GM21619 (cell line): ENCODE data around the gene MAN2B1.
"Not testable (repeated sequence)": the region's sequence is repeated elsewhere in the genome, so short reads cannot be mapped to it uniquely, and the experiment has no call there.

Source experiments
- ATAC-seq: cut with Tn5 transposase; IDR thresholded peaks from one replicate; pipeline ENCODE4 v1.9.1; 2021; ENCODE audit not compliant: unreplicated experiment

The MAN2B1 gene

DNA sequence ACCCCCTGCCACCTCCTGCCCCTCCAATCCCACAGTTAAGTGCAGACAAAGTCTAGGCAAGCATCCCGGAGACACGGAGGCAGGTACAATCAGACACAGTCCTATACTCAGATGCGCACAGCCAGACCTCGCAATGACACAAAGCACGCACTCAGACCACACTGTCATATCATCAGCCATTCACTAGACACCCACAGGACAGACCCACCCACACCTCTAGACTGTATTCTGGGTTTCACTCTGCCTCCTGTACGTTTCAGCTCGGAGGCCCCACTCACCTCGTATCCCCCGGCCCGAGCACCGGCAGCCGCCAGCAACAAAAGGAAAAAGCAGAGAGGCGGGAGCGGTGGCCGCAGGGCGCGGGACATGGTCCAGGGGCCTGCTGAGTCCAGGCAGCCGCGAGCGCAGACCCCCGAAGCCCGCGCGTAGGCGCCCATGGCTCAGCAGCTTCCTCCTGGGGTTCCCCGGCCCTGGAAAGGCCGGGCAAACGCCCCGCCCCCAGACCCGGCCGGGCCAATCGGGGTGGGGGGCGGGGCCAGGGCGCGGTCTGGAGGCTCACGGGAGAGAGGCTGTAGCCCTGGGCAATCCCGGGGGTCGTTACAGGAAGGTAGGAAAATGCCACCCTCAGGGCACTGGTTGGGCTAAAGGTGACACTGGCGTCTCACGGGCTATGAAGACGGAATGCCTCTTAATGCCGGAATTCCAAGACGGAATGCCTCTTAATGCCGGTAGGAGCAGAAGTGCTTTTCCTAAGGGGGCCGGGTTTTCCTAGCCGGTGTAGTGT, at the start of gene MAN2B1, which contains the start of gene WDR83:
Gene MAN2B1 (minus strand): TSS at position 478 of the 784 bp plus-strand sequence. CDS start 41 bp downstream, at position 437.
Gene WDR83 (plus strand): TSS at position 543 of the 784 bp plus-strand sequence. CDS start 2,984 bp downstream, outside the sequence.
- ATAC-seq: peak; percentile 40

- no peak for ATAC-seq
Measured at GRCh38 chr19:12715929-12716328, 49.4 kb upstream of the MAN2B1 start.

DNA sequence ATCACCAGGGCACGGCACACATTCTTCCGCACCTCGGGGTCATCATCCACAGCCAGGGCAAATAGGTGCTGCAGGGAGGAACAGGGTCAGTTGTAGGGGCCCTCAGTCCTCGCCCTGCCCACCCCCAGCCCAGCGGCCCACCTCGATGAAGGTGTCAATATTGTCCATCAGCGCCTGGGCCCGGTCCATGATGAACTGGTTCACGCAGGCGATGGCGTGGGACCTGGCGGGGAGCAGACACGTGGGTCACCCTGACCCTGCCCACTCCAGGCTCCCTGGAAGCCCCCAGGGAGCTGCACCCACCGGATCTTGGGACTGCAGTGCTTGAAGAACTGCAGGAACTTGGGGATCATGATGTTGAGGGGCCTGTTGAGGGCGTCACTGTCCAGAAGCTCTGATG, 48.6 kb upstream of the MAN2B1 start:
- no peak for ATAC-seq

DNA sequence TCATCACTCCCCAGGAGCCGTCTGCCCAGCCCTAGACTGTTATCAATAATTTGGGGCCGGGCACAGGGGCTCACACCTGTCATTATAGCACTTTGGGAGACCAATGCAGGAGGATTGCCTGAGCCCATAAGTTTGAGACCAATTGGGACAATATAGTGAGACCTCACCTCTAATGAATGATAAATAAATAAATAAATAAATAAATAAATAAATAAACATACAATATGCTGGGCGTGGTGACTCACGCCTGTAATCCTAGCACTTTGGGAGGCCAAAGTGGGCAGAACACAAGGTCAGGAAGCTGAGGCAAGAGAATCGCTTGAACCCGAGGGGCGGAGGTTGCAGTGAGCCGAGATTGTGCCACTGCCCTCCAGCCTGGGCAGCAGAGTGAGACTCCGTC, 46.8 kb upstream of the MAN2B1 start:
- not testable (repeated sequence) for ATAC-seq

- ATAC-seq: not testable (repeated sequence)
Measured at GRCh38 chr19:12712077-12712476, 45.5 kb upstream of the MAN2B1 start.

GRCh38 chr19:12711187-12711586, 44.6 kb upstream of the MAN2B1 start:
- ATAC-seq: no peak

DNA sequence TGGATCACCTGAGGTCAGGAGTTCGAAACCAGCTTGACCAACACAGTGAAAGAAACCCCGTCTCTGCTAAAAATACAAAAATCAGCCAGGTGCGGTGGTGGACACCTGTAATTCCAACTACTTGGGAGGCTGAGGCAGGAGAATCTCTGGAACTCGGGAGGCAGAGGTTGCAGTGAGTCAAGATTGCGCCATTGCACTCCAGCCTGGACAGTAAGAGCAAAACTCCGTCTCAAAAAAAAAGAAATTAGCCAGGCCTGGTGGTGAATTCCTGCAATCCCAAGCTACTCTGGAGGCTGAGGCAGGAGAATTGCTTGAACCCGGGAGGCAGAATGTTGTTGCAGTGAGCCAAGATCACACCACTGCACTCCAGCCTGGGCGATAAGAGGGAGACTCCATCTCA, 42.1 kb upstream of the MAN2B1 start:
- ATAC-seq: no peak

DNA sequence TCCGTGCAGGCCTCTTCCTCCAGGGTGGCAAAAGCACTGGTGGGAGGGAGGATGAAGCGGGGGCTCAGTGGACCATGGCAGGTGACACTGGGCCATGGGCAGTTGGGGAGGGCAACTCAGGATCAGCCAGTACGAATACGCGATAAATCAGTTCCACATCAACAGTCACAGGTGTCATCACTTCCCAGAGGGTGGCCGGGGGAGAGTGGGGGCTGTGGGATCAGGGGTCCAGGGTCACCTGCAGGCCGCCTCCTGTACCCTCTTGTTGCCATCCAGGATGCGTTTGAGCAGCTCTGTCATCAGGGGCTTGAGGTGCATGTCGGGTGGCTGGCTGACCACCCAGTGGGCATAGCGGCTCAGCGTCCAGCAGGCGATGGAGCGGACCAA, 39.8 kb upstream of the MAN2B1 start:
- no peak for ATAC-seq

DNA sequence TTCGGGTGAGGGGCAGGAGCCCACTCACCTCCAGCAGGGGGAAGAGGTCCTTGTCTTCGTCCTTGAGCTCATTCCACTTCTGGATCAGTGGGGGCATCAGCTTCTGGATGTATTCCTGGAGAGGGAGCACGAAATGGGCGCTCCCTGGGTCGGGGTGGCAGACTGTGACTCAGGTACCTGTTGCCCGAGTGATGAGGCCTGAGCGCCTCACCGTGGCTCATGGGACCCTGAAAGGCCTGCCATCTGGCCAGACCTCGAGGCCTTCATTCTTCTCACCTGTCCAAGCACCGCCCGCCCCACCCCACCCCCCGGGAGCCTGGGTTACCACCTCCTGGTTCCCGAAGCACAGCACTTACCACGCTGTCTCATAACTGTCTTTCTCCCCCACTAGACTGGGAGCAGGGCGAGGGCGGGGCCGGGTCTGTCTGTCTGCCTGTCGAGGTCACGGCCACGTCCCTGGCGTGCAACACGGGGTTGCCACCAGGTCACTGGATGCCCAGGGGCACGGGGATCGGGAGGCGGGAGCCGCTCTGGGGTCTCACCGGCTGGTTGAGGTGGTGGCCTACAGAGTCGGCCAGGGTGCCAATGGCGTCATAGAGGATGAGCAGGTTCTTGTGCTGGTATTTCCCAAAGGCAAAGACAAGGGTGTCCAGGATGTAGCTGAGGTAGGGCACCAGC, 39.3 kb upstream of the MAN2B1 start:
- ATAC-seq: no peak

DNA sequence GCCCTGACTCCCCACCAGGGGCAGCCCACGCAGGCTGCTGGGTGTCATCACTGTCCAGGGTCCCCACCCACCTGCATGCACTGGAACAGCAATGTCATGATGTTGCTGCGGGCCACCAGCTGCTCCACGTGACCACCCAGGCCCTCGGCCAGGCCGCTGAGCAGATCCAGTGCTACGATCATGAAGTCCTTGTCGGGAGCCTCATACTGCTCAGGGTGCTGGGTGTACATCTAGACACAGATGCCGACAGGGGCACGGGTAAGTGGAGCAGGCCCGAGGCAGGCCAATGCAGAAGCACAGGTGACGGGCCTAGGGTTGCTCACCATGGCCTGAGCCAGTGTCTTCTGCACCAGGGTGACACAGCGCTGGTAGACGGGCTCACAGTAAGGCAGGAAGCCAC, 38.6 kb upstream of the MAN2B1 start:
- no peak for ATAC-seq

DNA sequence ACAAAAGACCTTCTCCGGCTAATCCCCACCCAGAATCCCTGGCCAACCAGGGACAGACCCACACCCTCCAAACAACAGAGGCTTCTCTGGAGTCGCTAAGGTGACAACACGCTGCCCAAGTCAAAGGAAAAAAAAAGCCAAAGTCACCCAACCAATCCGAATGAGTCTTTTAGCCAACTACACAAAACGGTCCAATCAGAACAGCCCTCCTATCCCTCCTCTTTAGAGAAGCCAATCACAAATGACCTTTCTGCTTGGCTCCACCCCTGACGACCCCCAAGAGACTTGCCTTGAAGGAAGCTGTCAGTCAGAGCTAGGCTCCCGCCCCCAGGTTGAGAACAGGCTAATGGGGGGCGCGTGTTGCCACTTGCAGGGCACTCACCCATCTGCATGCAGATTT, 36.5 kb upstream of the MAN2B1 start:
- ATAC-seq: no peak

GRCh38 chr19:12701596-12702282, 35.2 kb upstream of the MAN2B1 start:
- ATAC-seq: no peak

GRCh38 chr19:12698138-12698537, 31.6 kb upstream of the MAN2B1 start:
- ATAC-seq: no peak

DNA sequence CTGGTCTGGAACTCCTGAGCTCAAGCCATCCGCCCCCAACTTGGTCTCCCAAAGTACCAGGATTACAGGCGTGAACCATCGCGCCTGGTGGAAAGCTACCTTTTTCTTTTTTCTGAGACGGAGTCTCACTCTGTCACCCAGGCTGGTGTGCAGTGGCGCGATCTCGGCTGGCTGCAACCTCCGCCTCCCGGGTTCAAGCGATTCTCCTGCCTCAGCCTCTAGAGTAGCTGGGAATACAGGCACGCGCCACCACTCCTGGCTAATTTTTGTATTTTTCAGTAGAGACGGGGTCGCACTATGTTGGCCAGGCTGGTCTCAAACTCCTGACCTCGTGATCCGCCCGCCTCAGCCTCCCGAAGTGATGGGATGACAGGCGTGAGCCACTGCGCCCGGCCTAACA, 30.9 kb upstream of the MAN2B1 start:
- not testable (repeated sequence) for ATAC-seq

- ATAC-seq: peak; percentile 71
Measured at GRCh38 chr19:12696366-12697335, 30.1 kb upstream of the MAN2B1 start, which contains the start of gene FBXW9. TSS of gene FBXW9 (minus strand) at chr19:12696631. CDS start at chr19:12696581, 50 bp downstream.

- ATAC-seq: no peak
Measured at GRCh38 chr19:12695997-12696365, 29.4 kb upstream of the MAN2B1 start.

GRCh38 chr19:12695514-12695913, 29.0 kb upstream of the MAN2B1 start:
- no peak for ATAC-seq

DNA sequence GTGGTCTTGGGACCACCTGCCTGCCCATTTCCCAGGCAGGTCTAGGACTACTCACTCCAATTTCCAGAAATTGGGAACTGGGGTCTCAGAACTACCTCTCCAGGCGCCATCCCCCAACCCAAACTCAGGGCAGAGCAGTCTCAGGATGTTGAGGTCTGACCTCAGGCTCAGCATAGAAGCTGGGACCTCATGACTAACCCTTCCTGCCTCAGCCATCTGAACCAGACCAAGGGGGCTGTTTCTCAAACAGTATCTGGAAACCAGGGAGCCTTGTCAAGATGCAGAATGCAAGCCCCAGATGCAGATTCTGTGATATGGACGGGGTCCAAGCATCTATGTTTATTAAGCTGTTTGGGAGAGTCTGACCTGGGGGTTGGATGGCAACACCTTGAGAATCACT, 28.6 kb upstream of the MAN2B1 start:
- ATAC-seq: no peak

GRCh38 chr19:12694641-12695040, 28.1 kb upstream of the MAN2B1 start:
- ATAC-seq: no peak

- ATAC-seq: no peak
Measured at GRCh38 chr19:12692960-12693359, 26.4 kb upstream of the MAN2B1 start.
